ENCODE measurements around the gene CST11. TPM values are rescaled to one million over a fixed set of nuclear protein-coding genes. Genes with fewer than 3 reads are reported as not detected.

The CST11 gene
- total RNA-seq: not detected

GRCh38 chr20:23452776-23453175 is at the start of gene CST11:
Gene CST11 (minus strand): TSS chr20:23452876. CDS start chr20:23452811, 65 bp downstream.

GRCh38 chr20:23490817-23491216 is 38.1 kb upstream of the CST11 start, which contains the start of gene CST8:
Gene CST8 (plus strand): TSS chr20:23491117. CDS start chr20:23491668, 551 bp downstream.

GRCh38 chr20:23420943-23421931 is 31.4 kb downstream of the CST11 start, which contains the start of gene NAPB:
Gene NAPB (minus strand): TSS chr20:23421488. CDS start chr20:23421402, 86 bp downstream.

Small RNAs within 50 kb of the gene (small RNA-seq; reads per million reads assigned to genes)
- gene RF00019: 0 reads per million in 2 donors

Other genes starting within 250 kb of the CST11 start
- gene NXT1, start 102.1 kb downstream of the CST11 start, total RNA-seq: 10 to 100 TPM; 12.0 to 31.6 TPM
- 10 to 100 TPM; 19.6 TPM for gene GZF1, start 90.7 kb downstream of the CST11 start, total RNA-seq
- gene NAPB, start 31.4 kb downstream of the CST11 start, total RNA-seq: 10 to 100 TPM in 1 of 2 donors, 1 to 10 TPM in 1; 6.2 to 11.0 TPM
- not detected for gene CSTL1, start 13.2 kb downstream of the CST11 start, total RNA-seq
- gene CST8, start 38.2 kb upstream of the CST11 start, total RNA-seq: not detected
- not detected for gene CST9L, start 115.6 kb upstream of the CST11 start, total RNA-seq
- gene CST9, start 153.0 kb upstream of the CST11 start, total RNA-seq: not detected
- 100 to 1,000 TPM; 102 to 171 TPM for gene CST3, start 185.1 kb upstream of the CST11 start, total RNA-seq
- not detected for gene CST4, start 236.2 kb upstream of the CST11 start, total RNA-seq

All from melanocyte of skin (primary cell).